GM12878 (cell line): ENCODE measurements around the gene ZNF765. TPM values are rescaled to one million over a fixed set of nuclear protein-coding genes. Genes with fewer than 3 reads are reported as not detected.

Experiments
- ATAC-seq: fragments of 200-7000 bp; cut with Tn5 transposase; 3 replicates; pipeline ENCODE4 v1.9.1; 2020; ENCODE audit warnings: mild to moderate bottlenecking, moderate library complexity
- BruUV-seq: library from RNA; stranded (reverse); fragments of 400-500 nt; replicated peaks from 2 replicates; lab custom pipeline; 2021; lab: Mats Ljungman, UMichigan
- CTCF ChIA-PET: fragments of 300-600 bp; sonication (Branson Sonifier 250); formaldehyde crosslinking; extraction: SDS; loops from one replicate; lab custom pipeline; 2021; ENCODE audit warnings: inconsistent platforms; lab: Yijun Ruan, JAX
- POLR2A ChIA-PET: fragments of 350-600 bp; formaldehyde crosslinking; extraction: SDS; loops from one replicate; lab custom pipeline; 2021; ENCODE audit warnings: inconsistent platforms; lab: Charles Lee
- RAD21 ChIA-PET: fragments of 300-600 bp; sonication (Branson Sonifier 250); formaldehyde crosslinking; loops from one replicate; lab custom pipeline; 2023; ENCODE audit warnings: antibody characterized with exemption; ENCODE audit not compliant: unreplicated experiment; lab: Charles Lee
- SMC1A ChIA-PET: fragments of 300-600 bp; sonication (Branson Sonifier 250); formaldehyde crosslinking; loops from one replicate; lab custom pipeline; 2023; ENCODE audit not compliant: unreplicated experiment, uncharacterized antibody; lab: Charles Lee
- DNase-seq: peaks from one replicate; pipeline ENCODE4 v3.0.0-alpha.2; 2011; ENCODE audit warnings: low read depth, low spot score
- FAIRE-seq: peaks from 3 replicates; lab custom pipeline; 2011; peaks lifted over from hg19 to GRCh38; lab: Jason Lieb, UNC
- H2AFZ ChIP-seq: 2 replicates; pipeline ENCODE4 v1.6.0; 2011; ENCODE audit warnings: low read depth, low read length, control low read depth; ENCODE audit not compliant: control insufficient read depth
- H3K27ac ChIP-seq: 2 replicates; pipeline ENCODE4 v1.5.1; 2011; ENCODE audit warnings: control low read depth; ENCODE audit not compliant: control insufficient read depth, insufficient read depth
- H3K27me3 ChIP-seq, 2 experiments: replicated peaks in 1 of 2; 2 replicates each; pipeline versions ENCODE4 v1.6.0 to v1.6.1; 2011; ENCODE audit warnings: low read length in 1 of 2; ENCODE audit not compliant: control insufficient read depth in 2 of 2, insufficient read depth in 2 of 2
- H3K36me3 ChIP-seq, 2 experiments: 2 replicates each; pipeline ENCODE4 v1.5.1; 2011; ENCODE audit warnings: low read length in 1 of 2; ENCODE audit not compliant: control insufficient read depth in 2 of 2, insufficient read depth in 2 of 2
- H3K4me1 ChIP-seq: 2 replicates; pipeline ENCODE4 v1.6.1; 2011; ENCODE audit warnings: mild to moderate bottlenecking, low read length, moderate library complexity, mixed read lengths; ENCODE audit not compliant: control insufficient read depth, insufficient read depth
- H3K4me2 ChIP-seq: 2 replicates; pipeline ENCODE4 v1.6.0; 2011; ENCODE audit warnings: control low read depth; ENCODE audit not compliant: control insufficient read depth, insufficient read depth
- H3K4me3 ChIP-seq: fragments of 200-600 bp; sonication (generic); 2 replicates; pipeline ENCODE4 v1.5.1; 2016
- H3K79me2 ChIP-seq: 2 replicates; pipeline ENCODE4 v1.6.0; 2011; ENCODE audit warnings: low read length; ENCODE audit not compliant: control insufficient read depth, insufficient read depth
- H3K9ac ChIP-seq: 2 replicates; pipeline ENCODE4 v1.8.0; 2011; ENCODE audit warnings: low read length, control low read depth, mixed read lengths; ENCODE audit not compliant: control insufficient read depth, insufficient read depth
- H3K9me3 ChIP-seq: replicated peaks from 3 replicates; pipeline ENCODE4 v1.5.1; 2011; ENCODE audit warnings: mild to moderate bottlenecking, low read length; ENCODE audit not compliant: control insufficient read depth, insufficient read depth
- H4K20me1 ChIP-seq: 2 replicates; pipeline ENCODE4 v1.6.0; 2011; ENCODE audit not compliant: control insufficient read depth, insufficient read depth
- CREB1 ChIP-seq: IDR thresholded peaks from 2 replicates; pipeline ENCODE4 v1.6.1; 2012; ENCODE audit warnings: low read depth, mild to moderate bottlenecking, inconsistent platforms
- EED ChIP-seq: sonication (generic); IDR thresholded peaks from 2 replicates; pipeline ENCODE4 v1.6.1; 2016; ENCODE audit warnings: antibody characterized with exemption, low read depth
- ETV6 ChIP-seq, 2 experiments: fragments of 450-650 bp in 1 of 2; IDR thresholded peaks in 1 of 2; conservative IDR thresholded peaks in 1 of 2; 2 replicates each; pipeline ENCODE4 v1.6.1; 2014; ENCODE audit warnings: antibody characterized with exemption in 1 of 2, borderline replicate concordance in 1 of 2, low read depth in 1 of 2, mild to moderate bottlenecking in 1 of 2, moderate library complexity in 1 of 2
- EZH2 ChIP-seq: IDR thresholded peaks from 2 replicates; pipeline ENCODE4 v1.6.1; 2012; ENCODE audit warnings: low read depth, mild to moderate bottlenecking, control low read depth, inconsistent platforms, low read length, borderline replicate concordance; ENCODE audit not compliant: control insufficient read depth
- FOS ChIP-seq: IDR thresholded peaks from 3 replicates; pipeline ENCODE4 v1.6.1; 2011; ENCODE audit warnings: borderline replicate concordance; ENCODE audit not compliant: insufficient read length; ENCODE audit errors: extremely low read depth
- HDAC2 ChIP-seq: fragments of 200-600 bp; sonication (generic); IDR thresholded peaks from 2 replicates; pipeline ENCODE4 v1.6.1; 2017
- HDGF ChIP-seq: fragments of 450-650 bp; IDR thresholded peaks from 2 replicates; pipeline ENCODE4 v1.6.1; 2016; ENCODE audit warnings: antibody characterized with exemption
- PBX3 ChIP-seq: IDR thresholded peaks from 2 replicates; pipeline ENCODE4 v1.6.1; 2011; ENCODE audit warnings: mild to moderate bottlenecking, low read depth, low read length, moderate library complexity; ENCODE audit not compliant: insufficient replicate concordance
- RAD21 ChIP-seq: IDR thresholded peaks from 2 replicates; pipeline ENCODE4 v1.6.1; 2011; ENCODE audit warnings: mild to moderate bottlenecking, low read depth, low read length, moderate library complexity; ENCODE audit not compliant: insufficient read depth
- SIX5 ChIP-seq: IDR thresholded peaks from 2 replicates; pipeline ENCODE4 v1.6.1; 2011; ENCODE audit warnings: mild to moderate bottlenecking, low read depth, low read length, moderate library complexity; ENCODE audit not compliant: severe bottlenecking
- SUPT20H ChIP-seq: IDR thresholded peaks from 2 replicates; pipeline ENCODE4 v1.6.1; 2011; ENCODE audit warnings: low read depth, mild to moderate bottlenecking, low read length, moderate library complexity, borderline replicate concordance; ENCODE audit not compliant: control insufficient read depth
- YBX1 ChIP-seq: fragments of 450-650 bp; IDR thresholded peaks from 2 replicates; pipeline ENCODE4 v1.6.1; 2016; ENCODE audit warnings: antibody characterized with exemption
- ZNF274 ChIP-seq: IDR thresholded peaks from one replicate; pipeline ENCODE4 v1.8.0; 2011; ENCODE audit not compliant: insufficient read length, insufficient read depth
- WGBS: methylation state at CpG from one replicate; pipeline ENCODE4 v1.1.6; 2016; ENCODE audit warnings: low lambda C conversion rate; ENCODE audit not compliant: insufficient replicate concordance, insufficient coverage; ENCODE audit errors: missing lambda C conversion rate; 5-methylcytosine and 5-hydroxymethylcytosine counted together
- in situ Hi-C: fragments of 300-500 bp; cut with MboI; formaldehyde crosslinking; loops from 9 replicates; pipeline ENCODE4 v1.14.3; 2018; ENCODE audit warnings: mixed read lengths
- intact Hi-C: fragments of 100-400 bp; cut with micrococcal nuclease; formaldehyde crosslinking; loops from one replicate; pipeline ENCODE4 v1.14.2; 2022; ENCODE audit not compliant: unreplicated experiment
- polyA plus RNA-seq, 11 experiments: library from polyadenylated mRNA; depleted of rRNA in 4 of 11; unstranded in 6 of 11; stranded (reverse) in 5 of 11; fragments of >200 nt; fragmentation: Nextera tagmentation in 4 of 11; fragmentation: Illumina TruSeq in 1 of 11; extraction: Ambion mirVana in 4 of 11; extraction: Trizol in 1 of 11; gene quantifications; 1 replicate in 1 of 11; 2 replicates in 10 of 11; pipeline versions ENCODE4 v1.2.1 to v1.2.3, GENCODE V29; 2011 to 2016; ENCODE audit warnings: inconsistent platforms in 2 of 11, missing spikeins in 2 of 11, low read depth in 1 of 11
- total RNA-seq, 4 experiments: library from RNA; depleted of rRNA in 3 of 4; stranded (reverse); fragments of >200 nt in 3 of 4; fragmentation: Illumina TruSeq in 1 of 4; extraction: Trizol in 1 of 4; gene quantifications; 2 replicates each; pipeline versions ENCODE4 v1.2.1 to v1.2.3, GENCODE V29; 2013 to 2021
- TF ChIP-seq, protein P1 (sequence below): IDR thresholded peaks from 2 replicates; pipeline ENCODE4 v1.6.1; 2011; ENCODE audit warnings: borderline replicate concordance, low read depth, mild to moderate bottlenecking, moderate library complexity, mixed read lengths, low read length; ENCODE audit not compliant: insufficient read depth; ENCODE audit errors: extremely low read length
- TF ChIP-seq, protein P2 (sequence below): fragments of 150-350 bp; IDR thresholded peaks from 2 replicates; pipeline ENCODE4 v1.6.1; 2016; ENCODE audit warnings: low read depth, low read length

ZNF765 gene
- total and polyA plus RNA-seq, 10 of the 15 experiments (the other 5 are each of a cell fraction or from before 2014, with no cell fraction given), result 2.9 to 12.7 (median 7.0) TPM

DNA sequence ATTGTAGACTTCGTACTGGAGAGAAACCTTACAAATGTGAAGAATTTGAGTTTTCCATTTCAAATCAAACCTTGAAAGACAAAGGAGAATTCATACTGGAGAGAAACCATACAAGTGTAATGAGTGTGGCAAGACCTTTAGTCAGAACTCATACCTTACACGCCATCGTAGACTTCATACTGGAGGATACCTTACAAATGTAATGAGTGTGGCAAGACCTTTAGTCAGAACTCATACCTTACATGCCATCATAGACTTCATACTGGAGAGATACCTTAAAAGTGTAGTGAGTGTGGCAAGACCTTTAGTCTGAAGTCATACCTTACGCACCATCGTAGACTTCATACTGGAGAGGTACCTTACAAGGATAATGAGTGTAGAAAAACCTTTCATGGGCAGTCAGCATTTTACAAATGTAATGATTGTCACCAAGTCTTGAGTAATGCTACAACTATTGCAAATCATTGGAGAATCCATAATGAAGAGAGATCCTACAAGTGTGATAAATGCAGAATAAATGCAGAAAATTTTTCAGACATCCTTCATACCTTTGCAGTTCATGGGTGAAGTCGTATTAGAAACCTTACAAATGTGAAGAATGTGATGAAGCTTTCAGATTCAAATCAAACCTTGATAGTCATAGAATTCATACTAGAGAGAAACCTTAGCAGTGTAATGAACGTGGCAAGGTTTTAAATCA, 14.7 kb downstream of the ZNF765 start:
- no TSS peak for BruUV-seq
- DNase-seq (no peak), FAIRE-seq (no peak), ATAC-seq (no peak)
- H3K36me3 ChIP-seq, result peaks cover 2 to 7% of the 10 kb centered on the region in 2 experiments; a peak in 3 of 4 replicates
- H3K9me3 ChIP-seq, result peaks cover 26% of the 10 kb centered on the region
- no peaks in the 10 kb centered on the region for H4K20me1 ChIP-seq
- TF ChIP-seq, protein P1, sequence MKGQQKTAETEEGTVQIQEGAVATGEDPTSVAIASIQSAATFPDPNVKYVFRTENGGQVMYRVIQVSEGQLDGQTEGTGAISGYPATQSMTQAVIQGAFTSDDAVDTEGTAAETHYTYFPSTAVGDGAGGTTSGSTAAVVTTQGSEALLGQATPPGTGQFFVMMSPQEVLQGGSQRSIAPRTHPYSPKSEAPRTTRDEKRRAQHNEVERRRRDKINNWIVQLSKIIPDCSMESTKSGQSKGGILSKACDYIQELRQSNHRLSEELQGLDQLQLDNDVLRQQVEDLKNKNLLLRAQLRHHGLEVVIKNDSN, result no peak
- TF ChIP-seq SIX5 (no peak), HDGF (no peak), ETV6 (conservative IDR thresholded peaks at IDR 0.05 in 1 of 2, IDR thresholded peaks at IDR 0.05 in 1 of 2; ENCODE audit: borderline replicate concordance in 1 of 2, low read depth in 1 of 2) (no peak), PBX3 (no peak), EED (no peak), RAD21 (no peak), HDAC2 (no peak), YBX1 (no peak), EZH2 (no peak), ZNF274 (no peak), CREB1 (no peak), SUPT20H (no peak), FOS (no peak)
- TF ChIP-seq, protein P2, sequence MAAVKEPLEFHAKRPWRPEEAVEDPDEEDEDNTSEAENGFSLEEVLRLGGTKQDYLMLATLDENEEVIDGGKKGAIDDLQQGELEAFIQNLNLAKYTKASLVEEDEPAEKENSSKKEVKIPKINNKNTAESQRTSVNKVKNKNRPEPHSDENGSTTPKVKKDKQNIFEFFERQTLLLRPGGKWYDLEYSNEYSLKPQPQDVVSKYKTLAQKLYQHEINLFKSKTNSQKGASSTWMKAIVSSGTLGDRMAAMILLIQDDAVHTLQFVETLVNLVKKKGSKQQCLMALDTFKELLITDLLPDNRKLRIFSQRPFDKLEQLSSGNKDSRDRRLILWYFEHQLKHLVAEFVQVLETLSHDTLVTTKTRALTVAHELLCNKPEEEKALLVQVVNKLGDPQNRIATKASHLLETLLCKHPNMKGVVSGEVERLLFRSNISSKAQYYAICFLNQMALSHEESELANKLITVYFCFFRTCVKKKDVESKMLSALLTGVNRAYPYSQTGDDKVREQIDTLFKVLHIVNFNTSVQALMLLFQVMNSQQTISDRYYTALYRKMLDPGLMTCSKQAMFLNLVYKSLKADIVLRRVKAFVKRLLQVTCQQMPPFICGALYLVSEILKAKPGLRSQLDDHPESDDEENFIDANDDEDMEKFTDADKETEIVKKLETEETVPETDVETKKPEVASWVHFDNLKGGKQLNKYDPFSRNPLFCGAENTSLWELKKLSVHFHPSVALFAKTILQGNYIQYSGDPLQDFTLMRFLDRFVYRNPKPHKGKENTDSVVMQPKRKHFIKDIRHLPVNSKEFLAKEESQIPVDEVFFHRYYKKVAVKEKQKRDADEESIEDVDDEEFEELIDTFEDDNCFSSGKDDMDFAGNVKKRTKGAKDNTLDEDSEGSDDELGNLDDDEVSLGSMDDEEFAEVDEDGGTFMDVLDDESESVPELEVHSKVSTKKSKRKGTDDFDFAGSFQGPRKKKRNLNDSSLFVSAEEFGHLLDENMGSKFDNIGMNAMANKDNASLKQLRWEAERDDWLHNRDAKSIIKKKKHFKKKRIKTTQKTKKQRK, result no peak
- no peak overlapping the region for H3K4me3 ChIP-seq
- H3K79me2 ChIP-seq, result no peaks in the 10 kb centered on the region
- no peaks in the 10 kb centered on the region for H3K27me3 ChIP-seq
- CTCF ChIA-PET, result no interaction called here
- RAD21 ChIA-PET, result no interaction called here
- intact Hi-C loops (no loop called here), in situ Hi-C loops (no loop called here)
- POLR2A ChIA-PET, result no interaction called here
- WGBS, result 84% methylated on average over 7 of the region's 7 CpGs
- H3K9ac ChIP-seq, result no peak overlapping the region
- H3K4me1 ChIP-seq, result no peaks in the 10 kb centered on the region
- SMC1A ChIA-PET, result interaction anchor here (1.4 kb wide), 1 partner anchor 36 kb away, joined by 3 read pairs; no protein-coding TSS in a partner anchor
- no peak overlapping the region for H2AFZ ChIP-seq
- no peak overlapping the region for H3K27ac ChIP-seq
- H3K4me2 ChIP-seq, result no peak overlapping the region
